Peyer's patch (tissue), 4 donors: ENCODE results near the gene TCF25. TPM values are rescaled to one million over a fixed set of nuclear protein-coding genes. Genes with fewer than 3 reads are reported as not detected.
A peak's percentile ranks its signal among the peaks of the same experiment; 100 is the strongest.

ENCODE experiments used
- DNase-seq, 3 donors: peaks; one replicate each; pipeline ENCODE4 v3.0.0-alpha.2; 2017 to 2019
- H3K27ac ChIP-seq, 4 donors: fragments of 200-600 bp; sonication (generic); one replicate each; pipeline ENCODE4 v1.5.1; 2016 to 2019
- H3K27me3 ChIP-seq, 2 donors: fragments of 200-600 bp; sonication (generic); one replicate each; pipeline ENCODE4 v1.5.1; 2019
- H3K36me3 ChIP-seq, 3 donors: fragments of 200-600 bp; sonication (generic); one replicate each; pipeline ENCODE4 v1.5.1; 2016 to 2019
- H3K4me1 ChIP-seq, 4 donors: fragments of 200-600 bp; sonication (generic); one replicate each; pipeline ENCODE4 v1.5.1; 2016 to 2019
- H3K4me3 ChIP-seq, 4 donors: fragments of 200-600 bp; sonication (generic); 1 replicate in 3 of 4; 2 replicates in 1 of 4; pipeline ENCODE4 v1.5.1; 2016 to 2019; ENCODE audit warnings: mild to moderate bottlenecking in 1 of 4
- H3K9me3 ChIP-seq, 4 donors: fragments of 200-600 bp; sonication (generic); one replicate each; pipeline ENCODE4 v1.5.1; 2016 to 2019; ENCODE audit warnings: mild to moderate bottlenecking in 1 of 4
- POLR2A ChIP-seq, 2 donors: fragments of 450-650 bp; IDR thresholded peaks; one replicate each; pipeline ENCODE4 v1.5.1; 2017; ENCODE audit warnings: antibody characterized with exemption in 2 of 2, mild to moderate bottlenecking in 2 of 2, moderate library complexity in 2 of 2
- total RNA-seq, 4 donors: library from RNA; depleted of rRNA; stranded (reverse); fragments of >200 nt; gene quantifications; one replicate each; pipeline ENCODE4 v1.1.0, GENCODE V29; 2016
- TF ChIP-seq, protein P1 (sequence below), 6 experiments: fragments of 450-650 bp in 4 of 6; fragments of 200-600 bp in 2 of 6; sonication (generic) in 1 of 6; IDR thresholded peaks; one replicate each; pipeline ENCODE4 v1.5.1; 2017 to 2019; ENCODE audit warnings: antibody characterized with exemption in 6 of 6, mild to moderate bottlenecking in 3 of 6, moderate library complexity in 1 of 6

Gene TCF25
- total RNA-seq, 4 donors from 2014 or later = 247 to 946 (median 371) TPM

DNA sequence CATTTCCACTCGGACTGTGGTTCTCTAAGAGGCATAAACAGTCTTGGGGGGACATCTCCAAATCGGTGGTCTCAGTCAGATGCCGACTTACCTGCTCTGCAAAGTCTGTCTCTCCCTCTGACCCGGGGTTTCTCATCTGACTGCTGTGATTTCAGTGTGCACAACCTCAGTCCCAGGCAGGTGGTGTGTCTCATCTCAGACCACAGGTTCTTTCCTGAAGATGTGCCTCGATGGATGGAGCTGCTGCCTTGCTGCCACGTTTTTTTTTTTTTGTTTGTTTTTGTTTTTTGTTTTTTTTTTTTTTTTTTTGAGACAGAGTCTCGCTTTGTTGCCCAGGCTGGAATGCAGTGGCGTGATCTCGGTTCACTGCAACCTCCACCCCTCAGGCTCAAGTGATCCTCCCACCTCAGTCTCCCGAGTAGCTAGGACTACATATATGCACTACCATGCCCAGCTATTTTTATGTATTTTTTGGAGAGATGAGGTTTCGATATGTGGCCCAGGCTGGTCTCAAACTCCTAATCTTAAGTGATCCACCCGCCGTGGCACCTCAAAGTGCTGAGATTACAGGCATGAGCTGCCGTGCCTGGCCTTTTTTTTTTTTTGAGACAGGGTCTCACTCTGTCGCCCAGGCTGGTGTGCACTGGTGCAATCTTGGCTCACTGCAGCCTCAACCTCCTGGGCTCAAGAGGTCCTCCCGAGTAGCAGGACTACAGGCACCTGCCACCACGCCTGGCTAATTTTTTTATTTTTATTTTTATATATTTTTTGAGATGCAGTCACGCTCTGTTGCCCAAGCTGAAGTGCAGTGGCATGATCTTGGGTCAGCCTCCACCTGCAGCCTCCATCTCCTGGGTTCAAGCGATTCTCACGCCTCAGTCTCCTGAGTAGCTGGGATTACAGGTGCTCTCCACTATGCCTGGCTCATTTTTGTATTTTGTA, 29.7 kb upstream of the TCF25 start:
- H3K27ac ChIP-seq = no peak overlapping the region
- peaks cover 0 to 23% (median 3%) of the 10 kb centered on the region in 4 donors for H3K4me1 ChIP-seq
- DNase-seq = no peak
- TF ChIP-seq POLR2A (IDR thresholded peaks at IDR 0.05) = no peak
- TF ChIP-seq, protein P1, sequence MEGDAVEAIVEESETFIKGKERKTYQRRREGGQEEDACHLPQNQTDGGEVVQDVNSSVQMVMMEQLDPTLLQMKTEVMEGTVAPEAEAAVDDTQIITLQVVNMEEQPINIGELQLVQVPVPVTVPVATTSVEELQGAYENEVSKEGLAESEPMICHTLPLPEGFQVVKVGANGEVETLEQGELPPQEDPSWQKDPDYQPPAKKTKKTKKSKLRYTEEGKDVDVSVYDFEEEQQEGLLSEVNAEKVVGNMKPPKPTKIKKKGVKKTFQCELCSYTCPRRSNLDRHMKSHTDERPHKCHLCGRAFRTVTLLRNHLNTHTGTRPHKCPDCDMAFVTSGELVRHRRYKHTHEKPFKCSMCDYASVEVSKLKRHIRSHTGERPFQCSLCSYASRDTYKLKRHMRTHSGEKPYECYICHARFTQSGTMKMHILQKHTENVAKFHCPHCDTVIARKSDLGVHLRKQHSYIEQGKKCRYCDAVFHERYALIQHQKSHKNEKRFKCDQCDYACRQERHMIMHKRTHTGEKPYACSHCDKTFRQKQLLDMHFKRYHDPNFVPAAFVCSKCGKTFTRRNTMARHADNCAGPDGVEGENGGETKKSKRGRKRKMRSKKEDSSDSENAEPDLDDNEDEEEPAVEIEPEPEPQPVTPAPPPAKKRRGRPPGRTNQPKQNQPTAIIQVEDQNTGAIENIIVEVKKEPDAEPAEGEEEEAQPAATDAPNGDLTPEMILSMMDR (IDR thresholded peaks at IDR 0.05) = no peak
- no peak overlapping the region for H3K4me3 ChIP-seq
- no peaks in the 10 kb centered on the region for H3K9me3 ChIP-seq
- H3K27me3 ChIP-seq = no peaks in the 10 kb centered on the region
- H3K36me3 ChIP-seq = no peaks in the 10 kb centered on the region

DNA sequence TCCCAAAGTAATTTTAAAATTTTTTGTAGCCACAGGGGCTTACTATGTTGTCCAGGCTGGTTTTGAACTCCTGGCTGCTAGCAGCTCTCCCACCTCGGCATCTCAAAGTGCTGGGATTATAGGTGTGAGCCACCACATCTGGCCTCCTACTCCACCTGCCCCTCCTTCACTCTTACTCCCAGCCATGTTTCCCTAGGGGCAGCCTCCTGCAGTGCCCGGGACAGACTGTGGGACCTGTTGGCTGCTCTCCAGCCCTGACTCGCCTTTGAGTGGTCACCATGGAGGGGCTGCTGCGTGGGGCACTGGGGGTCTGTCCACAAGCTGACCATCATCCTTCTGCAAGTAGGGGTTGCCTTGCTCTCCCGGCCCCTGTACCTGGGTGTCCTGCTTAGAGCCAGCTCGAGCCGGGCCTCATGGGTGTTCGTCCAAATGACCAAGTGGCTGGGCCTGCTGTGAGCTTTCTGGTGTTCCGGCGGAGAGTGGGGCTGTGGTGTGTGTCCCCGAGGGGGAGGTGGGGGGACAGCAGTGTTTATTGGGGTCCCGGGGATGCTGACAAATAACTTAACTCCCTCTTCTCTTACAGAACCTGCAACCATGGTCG, 28.6 kb upstream of the TCF25 start:
- TF ChIP-seq POLR2A (IDR thresholded peaks at IDR 0.05) = no peak
- TF ChIP-seq, protein P1 (IDR thresholded peaks at IDR 0.05) = no peak
- H3K27me3 ChIP-seq = no peaks in the 10 kb centered on the region
- DNase-seq = no peak
- H3K4me1 ChIP-seq = peaks cover 0 to 21% (median 3%) of the 10 kb centered on the region in 4 donors
- no peaks in the 10 kb centered on the region for H3K36me3 ChIP-seq
- no peaks in the 10 kb centered on the region for H3K9me3 ChIP-seq
- H3K27ac ChIP-seq = no peak overlapping the region
- H3K4me3 ChIP-seq = no peak overlapping the region

DNA sequence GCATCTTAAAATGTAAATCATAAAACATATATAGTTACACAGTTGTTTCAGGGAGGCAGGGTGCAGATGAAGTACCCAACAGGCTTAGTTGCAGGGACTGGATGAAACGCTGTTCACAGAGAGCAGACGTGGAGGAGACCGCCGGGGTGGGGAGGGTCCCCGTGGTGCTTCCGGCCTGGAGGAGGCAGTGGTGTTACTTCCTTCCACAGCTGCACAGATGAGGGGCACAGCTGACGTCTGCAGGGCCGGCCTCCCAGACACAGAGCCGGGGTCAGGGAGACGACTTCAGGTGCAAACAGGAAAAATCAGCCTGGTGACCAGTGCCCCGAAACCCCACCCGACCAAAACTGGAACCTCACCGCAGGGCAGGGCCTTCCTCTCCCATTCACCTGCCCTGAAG, 28.0 kb upstream of the TCF25 start:
- H3K36me3 ChIP-seq = no peaks in the 10 kb centered on the region
- DNase-seq = no peak
- no peaks in the 10 kb centered on the region for H3K9me3 ChIP-seq
- no peaks in the 10 kb centered on the region for H3K27me3 ChIP-seq
- no peak overlapping the region for H3K27ac ChIP-seq
- TF ChIP-seq, protein P1 (IDR thresholded peaks at IDR 0.05) = no peak
- H3K4me1 ChIP-seq = peaks cover 0 to 21% (median 3%) of the 10 kb centered on the region in 4 donors
- no peak overlapping the region for H3K4me3 ChIP-seq

DNA sequence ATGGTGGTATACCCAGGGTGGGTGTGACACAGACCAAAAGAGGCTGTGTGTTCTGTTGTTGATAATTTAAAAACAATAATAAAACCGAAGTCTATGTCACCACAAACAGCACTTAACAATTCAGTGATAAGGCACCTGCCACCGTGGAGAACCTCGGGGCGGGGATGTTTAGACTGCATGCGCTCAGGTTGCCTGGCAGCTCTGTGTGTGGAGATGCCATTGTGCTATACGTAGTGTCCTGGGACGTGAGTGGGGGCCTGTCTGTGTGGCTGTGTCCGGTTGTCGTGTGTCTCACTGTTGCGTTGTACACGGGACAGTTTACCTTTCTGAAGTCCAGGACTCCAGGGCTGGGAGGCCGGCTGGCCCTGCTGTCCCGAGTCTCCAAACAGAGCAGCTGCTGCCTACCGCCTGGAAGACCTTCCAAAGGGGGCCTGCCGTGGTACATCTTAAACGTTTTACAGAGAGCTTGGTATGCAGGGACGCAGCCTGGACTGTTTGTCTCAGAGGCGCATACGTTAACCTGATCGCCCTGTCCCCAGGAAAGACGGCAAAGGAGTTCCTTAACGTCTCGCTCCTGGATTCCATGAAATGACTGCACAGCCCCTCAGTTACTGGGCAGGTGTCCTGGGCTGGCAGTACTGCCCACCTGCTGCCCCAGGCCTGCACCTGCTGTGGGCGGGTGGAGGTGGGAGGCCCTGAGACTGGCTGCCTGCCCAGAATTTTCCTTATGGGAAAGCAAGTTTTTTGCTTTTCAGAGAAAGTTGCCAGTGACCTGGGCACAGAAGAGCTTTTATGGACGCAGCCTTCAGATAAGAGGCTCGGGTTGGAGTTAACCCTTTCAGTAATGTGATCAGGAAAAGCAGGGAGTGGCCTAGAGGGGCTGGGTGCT, 26.1 kb upstream of the TCF25 start:
- H3K27me3 ChIP-seq = no peaks in the 10 kb centered on the region
- H3K36me3 ChIP-seq = peaks cover 0 to 5% (median 0%) of the 10 kb centered on the region in 3 donors
- no peaks in the 10 kb centered on the region for H3K9me3 ChIP-seq
- H3K4me3 ChIP-seq = no peak overlapping the region
- DNase-seq = peak in 2 of 3 donors; percentile 77 to 78
- peak overlapping the region in 3 of 4 donors; percentile 34 to 74 (median 66) for H3K27ac ChIP-seq
- TF ChIP-seq, protein P1 (IDR thresholded peaks at IDR 0.05) = no peak
- TF ChIP-seq POLR2A (IDR thresholded peaks at IDR 0.05) = no peak
- H3K4me1 ChIP-seq = peaks cover 0 to 21% (median 3%) of the 10 kb centered on the region in 4 donors

DNA sequence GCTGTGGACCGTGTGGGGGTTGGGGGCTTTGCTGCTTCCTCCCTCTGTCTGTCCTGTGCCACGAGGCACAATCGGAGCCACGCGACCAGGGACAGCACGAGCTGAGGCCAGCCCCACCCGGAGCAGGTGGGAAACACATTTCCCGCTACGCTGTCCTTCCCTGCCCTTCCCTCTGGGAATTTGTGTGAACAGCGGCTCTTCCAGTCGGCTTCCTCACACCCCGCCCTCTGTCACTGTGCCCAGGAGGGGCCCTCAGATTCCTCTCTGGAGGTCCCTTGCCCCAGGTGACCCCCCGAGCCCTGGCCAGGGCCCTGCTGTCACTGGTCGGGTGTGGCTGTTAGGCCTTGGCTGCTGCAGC, 25.5 kb upstream of the TCF25 start:
- H3K36me3 ChIP-seq = peaks cover 0 to 5% (median 0%) of the 10 kb centered on the region in 3 donors
- H3K27me3 ChIP-seq = no peaks in the 10 kb centered on the region
- H3K4me1 ChIP-seq = peaks cover 0 to 21% (median 3%) of the 10 kb centered on the region in 4 donors
- peak in 1 of 3 donors; percentile 61 for DNase-seq
- TF ChIP-seq, protein P1 (IDR thresholded peaks at IDR 0.05) = no peak
- TF ChIP-seq POLR2A (IDR thresholded peaks at IDR 0.05) = no peak
- no peaks in the 10 kb centered on the region for H3K9me3 ChIP-seq
- H3K27ac ChIP-seq = peak overlapping the region in 3 of 4 donors; percentile 34 to 74 (median 66)
- H3K4me3 ChIP-seq = no peak overlapping the region
